ENCODE data around the gene HDAC4.

HDAC4 gene

DNA sequence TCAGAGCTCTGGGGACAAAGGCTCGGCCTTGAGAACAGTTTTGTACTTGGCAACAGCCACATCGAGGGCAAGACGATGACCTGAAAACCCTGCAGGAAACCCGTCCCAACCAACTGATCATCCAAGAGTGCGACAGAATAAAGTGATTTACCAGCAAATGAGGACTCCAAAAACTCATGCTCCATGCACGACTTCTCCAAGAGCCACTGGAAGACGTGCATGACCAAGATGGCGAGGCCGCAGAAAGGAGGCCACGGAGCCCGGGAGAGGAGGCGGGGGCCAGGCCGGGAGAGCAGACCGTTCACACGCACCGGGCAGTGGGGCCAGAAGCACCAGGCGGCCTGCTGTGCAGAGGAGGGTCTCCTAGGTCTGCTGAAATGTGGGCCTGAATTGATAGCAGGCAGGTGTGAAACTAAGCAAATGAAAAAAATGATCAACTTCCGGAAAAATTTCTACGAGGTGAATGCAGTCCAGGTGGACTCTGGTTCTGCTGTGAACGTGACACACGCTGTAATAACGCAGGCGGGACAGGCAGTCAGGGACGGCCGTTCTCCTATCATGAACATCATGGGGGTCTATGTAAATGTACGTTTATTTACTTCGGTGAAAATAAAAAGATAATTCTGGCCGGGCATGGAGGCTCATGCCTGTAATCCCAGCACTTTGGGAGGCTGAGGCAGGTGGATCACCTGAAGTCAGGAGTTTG, 252.2 kb downstream of the HDAC4 start:
- no peak for DNase-seq (ENCODE audit: extremely low read depth in 1 of 2, low read depth in 1 of 2)

GRCh38 chr2:239147376-239147775, 253.4 kb downstream of the HDAC4 start:
- no peak for DNase-seq (ENCODE audit: extremely low read depth in 1 of 2, low read depth in 1 of 2)

GRCh38 chr2:239146741-239147181, 254.1 kb downstream of the HDAC4 start:
- no peak for DNase-seq (ENCODE audit: extremely low read depth in 1 of 2, low read depth in 1 of 2)

DNA sequence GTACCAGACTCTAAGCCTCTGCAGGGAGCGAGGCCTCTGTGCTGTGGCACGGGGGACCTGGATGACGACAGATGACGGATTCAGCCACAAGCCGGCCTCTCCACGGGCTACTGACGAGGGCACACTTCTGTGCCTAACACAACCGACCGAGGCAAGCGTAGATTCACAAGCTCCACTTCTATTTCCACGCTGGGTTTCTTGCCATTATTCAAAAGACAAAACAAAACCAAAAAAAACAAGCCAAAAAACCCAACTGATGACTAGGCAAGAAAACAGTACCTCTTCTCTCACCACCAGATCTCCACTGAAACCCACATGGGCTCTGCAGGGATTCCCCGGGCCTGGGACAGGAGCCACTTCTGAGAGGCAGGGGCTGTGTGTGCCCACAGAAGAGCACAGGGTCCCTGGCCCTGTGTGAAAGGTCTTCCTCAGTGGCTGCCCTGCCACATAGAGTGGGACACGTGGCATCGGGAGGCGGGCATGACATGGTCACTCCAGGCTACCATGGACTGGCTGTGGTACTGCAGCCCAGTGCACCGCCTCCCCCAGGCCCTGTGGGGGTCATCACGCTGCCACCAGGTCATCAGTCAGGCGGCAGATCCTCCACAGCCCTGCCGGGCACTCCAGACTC, 254.7 kb downstream of the HDAC4 start:
- DNase-seq (ENCODE audit: extremely low read depth in 1 of 2, low read depth in 1 of 2) = no peak

- DNase-seq (ENCODE audit: extremely low read depth in 1 of 2, low read depth in 1 of 2) = no peak
Observed at GRCh38 chr2:239145601-239146000, 255.2 kb downstream of the HDAC4 start.

DNA sequence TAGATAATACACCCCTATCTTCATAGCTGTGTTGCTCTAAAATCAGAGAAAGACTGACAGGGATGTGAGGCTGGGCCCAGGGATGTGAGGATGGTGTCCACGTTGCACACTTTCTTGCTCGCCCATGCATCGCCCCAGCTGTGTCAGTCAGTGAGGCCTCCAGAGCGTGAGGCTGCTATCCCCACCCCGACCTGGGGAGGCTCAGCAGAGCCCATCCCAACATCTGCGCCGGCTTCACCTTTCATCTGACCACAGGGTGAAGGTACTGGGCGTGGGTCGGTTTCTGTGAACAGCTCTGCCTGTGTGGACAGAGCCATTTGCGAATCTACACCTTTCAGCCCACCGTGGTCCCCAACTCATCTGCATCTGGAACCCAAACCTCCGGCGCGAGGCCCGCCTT, 255.7 kb downstream of the HDAC4 start:
- no peak for DNase-seq (ENCODE audit: extremely low read depth in 1 of 2, low read depth in 1 of 2)

GRCh38 chr2:239144713-239144999, 256.2 kb downstream of the HDAC4 start:
- no peak for DNase-seq (ENCODE audit: extremely low read depth in 1 of 2, low read depth in 1 of 2)

DNA sequence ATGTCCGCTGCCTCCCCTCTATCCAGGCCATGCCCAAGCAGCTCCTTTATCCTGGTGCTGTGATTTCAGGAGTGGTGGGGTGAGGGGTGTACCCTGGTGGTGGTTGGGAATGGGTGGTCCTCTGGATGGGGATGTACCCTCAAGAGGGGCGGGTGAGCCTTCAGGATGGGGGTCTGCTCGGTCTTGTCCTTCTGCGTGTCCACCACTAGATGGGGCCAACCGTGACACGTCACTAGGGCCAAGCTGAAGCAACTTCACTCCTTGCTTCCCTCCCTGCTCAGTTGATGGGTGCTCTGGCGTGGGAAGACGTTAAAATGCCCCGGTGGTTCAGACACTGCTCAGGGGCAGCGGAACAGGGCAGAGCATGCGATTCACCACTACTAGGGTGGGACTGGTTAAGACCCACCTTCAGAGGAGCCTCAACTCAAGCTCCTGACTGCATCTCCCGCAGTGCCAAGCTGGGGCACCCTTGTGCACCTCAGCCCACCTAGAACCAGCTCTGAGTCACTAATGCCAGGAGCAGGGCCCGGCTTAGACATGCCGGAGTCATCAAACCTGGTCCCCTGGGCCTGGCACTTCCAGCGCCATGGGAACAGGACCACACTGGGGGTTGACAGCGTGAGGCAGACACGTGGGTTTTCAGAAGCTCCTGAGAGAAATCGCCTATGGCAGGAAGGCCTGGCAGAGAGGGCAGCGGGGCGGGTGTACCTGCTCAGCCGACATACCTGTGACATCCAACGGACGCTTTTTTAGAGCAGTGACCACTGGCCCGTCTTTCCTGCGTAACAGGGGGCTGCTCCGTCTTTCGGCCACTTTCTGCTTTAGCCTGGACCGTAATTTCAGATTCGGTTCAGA, 256.7 kb downstream of the HDAC4 start:
- no peak for DNase-seq (ENCODE audit: extremely low read depth in 1 of 2, low read depth in 1 of 2)

DNA sequence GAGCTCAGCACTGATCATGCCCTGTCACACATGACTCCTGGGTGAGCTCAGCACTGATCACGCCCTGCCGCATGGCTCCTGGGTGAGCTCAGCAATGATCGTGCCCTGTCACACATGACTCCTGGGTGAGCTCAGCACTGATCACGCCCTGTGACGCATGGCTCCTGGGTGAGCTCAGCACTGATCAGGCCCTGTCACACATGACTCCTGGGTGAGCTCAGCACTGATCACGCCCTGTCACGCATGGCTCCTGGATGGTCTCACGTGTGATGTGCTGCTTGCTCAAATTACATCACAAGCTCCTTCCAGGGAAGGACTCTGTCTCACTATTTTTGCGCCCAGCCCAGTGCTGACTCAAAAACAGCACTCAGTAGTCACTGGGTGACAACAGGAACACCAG, 258.0 kb downstream of the HDAC4 start:
- no peak for DNase-seq (ENCODE audit: extremely low read depth in 1 of 2, low read depth in 1 of 2)

- no peak for DNase-seq (ENCODE audit: extremely low read depth in 1 of 2, low read depth in 1 of 2)
Observed at GRCh38 chr2:239142296-239142695, 258.5 kb downstream of the HDAC4 start.

- no peak for DNase-seq (ENCODE audit: extremely low read depth in 1 of 2, low read depth in 1 of 2)
Observed at GRCh38 chr2:239141021-239141760, 259.6 kb downstream of the HDAC4 start.

- no peak for DNase-seq (ENCODE audit: extremely low read depth in 1 of 2, low read depth in 1 of 2)
Observed at GRCh38 chr2:239140346-239141020, 260.3 kb downstream of the HDAC4 start.

GRCh38 chr2:239139566-239139965, 261.3 kb downstream of the HDAC4 start:
- no peak for DNase-seq (ENCODE audit: extremely low read depth in 1 of 2, low read depth in 1 of 2)

GRCh38 chr2:239139101-239139500, 261.7 kb downstream of the HDAC4 start:
- no peak for DNase-seq (ENCODE audit: extremely low read depth in 1 of 2, low read depth in 1 of 2)

GRCh38 chr2:239138610-239139009, 262.2 kb downstream of the HDAC4 start:
- no peak for DNase-seq (ENCODE audit: extremely low read depth in 1 of 2, low read depth in 1 of 2)

DNA sequence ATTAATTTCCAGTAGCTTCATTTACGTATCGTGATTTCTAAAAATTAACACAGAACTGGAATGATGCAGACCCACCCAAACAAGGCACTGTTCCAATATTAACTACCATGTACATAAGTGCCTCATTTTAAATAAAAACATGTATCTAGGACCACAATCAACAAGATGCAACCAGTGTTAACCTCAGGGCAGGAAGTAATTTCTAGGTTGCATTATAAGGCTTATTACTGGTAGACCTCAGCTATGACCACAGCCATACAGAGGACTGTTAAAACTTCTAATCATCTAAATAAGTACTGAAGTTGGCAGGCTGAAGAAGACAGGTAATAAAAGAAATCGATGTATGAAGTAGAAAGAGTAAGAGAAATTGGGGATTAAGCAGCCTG, 262.9 kb downstream of the HDAC4 start:
- DNase-seq (ENCODE audit: extremely low read depth in 1 of 2, low read depth in 1 of 2) = no peak

DNA sequence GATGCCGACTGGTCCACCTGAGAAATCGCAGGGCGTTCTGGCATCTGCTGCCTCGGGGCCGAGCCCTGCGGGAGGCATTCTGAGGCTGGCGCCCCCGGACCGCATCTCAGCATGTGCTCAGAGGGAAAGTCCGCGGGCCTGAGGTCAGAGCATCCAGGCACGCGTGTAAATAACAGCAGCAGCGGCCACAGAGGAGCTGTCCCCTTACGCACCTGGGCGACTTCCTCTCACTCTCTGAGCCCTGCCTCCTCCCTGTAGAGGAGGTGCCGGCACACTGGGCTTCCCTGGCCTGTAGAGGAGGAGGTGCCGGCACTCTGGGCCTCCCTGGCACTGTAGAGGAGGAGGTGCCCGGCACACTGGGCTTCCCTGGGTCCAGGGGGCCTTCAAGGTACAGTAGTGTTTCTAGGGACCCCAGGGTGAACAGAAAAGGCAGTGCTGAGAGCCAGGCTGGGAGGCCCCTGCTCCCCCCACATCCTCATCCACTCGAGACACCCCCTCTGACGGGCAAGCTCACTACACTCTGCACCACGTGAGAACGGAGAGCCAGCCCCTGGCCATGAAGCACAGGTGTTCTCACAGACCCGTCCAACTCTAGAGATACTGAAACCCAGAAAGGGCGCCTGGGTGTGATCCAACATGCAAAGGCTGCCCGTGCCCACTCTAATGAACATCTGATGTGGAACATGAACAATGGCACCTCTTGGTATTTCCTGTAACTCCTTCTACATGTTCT, 263.5 kb downstream of the HDAC4 start:
- no peak for DNase-seq (ENCODE audit: extremely low read depth in 1 of 2, low read depth in 1 of 2)

DNA sequence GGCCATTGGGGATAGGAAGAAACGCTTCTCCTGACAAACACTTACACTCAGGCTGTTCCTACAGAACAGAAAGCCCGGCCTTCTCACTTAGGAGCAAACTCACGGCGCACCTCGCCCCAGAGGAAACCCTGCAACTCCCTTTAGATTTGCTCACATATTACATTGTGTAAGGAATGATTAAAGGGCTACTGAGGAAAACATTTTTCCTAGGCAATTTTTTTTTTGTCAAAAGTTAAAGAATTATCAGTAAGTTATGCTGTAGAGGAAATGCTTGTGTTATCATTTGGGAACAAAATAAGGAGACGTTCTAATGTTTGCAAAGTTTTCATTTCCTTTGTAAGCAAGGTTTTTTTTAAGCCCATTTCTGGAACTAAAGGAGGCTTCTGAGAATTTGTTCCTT, 264.1 kb downstream of the HDAC4 start:
- no peak for DNase-seq (ENCODE audit: extremely low read depth in 1 of 2, low read depth in 1 of 2)

- DNase-seq (ENCODE audit: extremely low read depth in 1 of 2, low read depth in 1 of 2) = no peak
Observed at GRCh38 chr2:239136203-239136602, 264.6 kb downstream of the HDAC4 start.

- no peak for DNase-seq (ENCODE audit: extremely low read depth in 1 of 2, low read depth in 1 of 2)
Observed at GRCh38 chr2:239135531-239135930, 265.3 kb downstream of the HDAC4 start.

All from activated CD8-positive, alpha-beta memory T cell treated with anti-CD3 and anti-CD28 coated beads for 1 hour (primary cell).